Transverse colon (tissue), 4 donors: ENCODE data around the gene KLHL29.

Source experiments
- EP300 ChIP-seq: sonication (generic); formaldehyde crosslinking; IDR thresholded peaks from one replicate; pipeline ENCODE4 v1.6.1; 2017; ENCODE audit warnings: antibody characterized with exemption, low read depth
- POLR2A ChIP-seq: fragments of 450-650 bp; IDR thresholded peaks from one replicate; pipeline ENCODE4 v1.6.1; 2016; ENCODE audit warnings: antibody characterized with exemption, mild to moderate bottlenecking, moderate library complexity
- POLR2AphosphoS5 ChIP-seq, 3 donors: sonication (generic); formaldehyde crosslinking; IDR thresholded peaks; one replicate each; pipeline ENCODE4 v1.6.1; 2016; ENCODE audit warnings: antibody characterized with exemption in 3 of 3
- TF ChIP-seq, protein P1 (sequence below), 5 experiments: fragments of 200-600 bp in 3 of 5; fragments of 450-650 bp in 2 of 5; sonication (generic) in 3 of 5; IDR thresholded peaks; 1 replicate in 2 of 5; 2 replicates in 3 of 5; pipeline ENCODE4 v1.5.1; 2016 to 2017; ENCODE audit warnings: antibody characterized with exemption in 5 of 5, inconsistent platforms in 3 of 5, mild to moderate bottlenecking in 2 of 5, moderate library complexity in 1 of 5

DNA sequence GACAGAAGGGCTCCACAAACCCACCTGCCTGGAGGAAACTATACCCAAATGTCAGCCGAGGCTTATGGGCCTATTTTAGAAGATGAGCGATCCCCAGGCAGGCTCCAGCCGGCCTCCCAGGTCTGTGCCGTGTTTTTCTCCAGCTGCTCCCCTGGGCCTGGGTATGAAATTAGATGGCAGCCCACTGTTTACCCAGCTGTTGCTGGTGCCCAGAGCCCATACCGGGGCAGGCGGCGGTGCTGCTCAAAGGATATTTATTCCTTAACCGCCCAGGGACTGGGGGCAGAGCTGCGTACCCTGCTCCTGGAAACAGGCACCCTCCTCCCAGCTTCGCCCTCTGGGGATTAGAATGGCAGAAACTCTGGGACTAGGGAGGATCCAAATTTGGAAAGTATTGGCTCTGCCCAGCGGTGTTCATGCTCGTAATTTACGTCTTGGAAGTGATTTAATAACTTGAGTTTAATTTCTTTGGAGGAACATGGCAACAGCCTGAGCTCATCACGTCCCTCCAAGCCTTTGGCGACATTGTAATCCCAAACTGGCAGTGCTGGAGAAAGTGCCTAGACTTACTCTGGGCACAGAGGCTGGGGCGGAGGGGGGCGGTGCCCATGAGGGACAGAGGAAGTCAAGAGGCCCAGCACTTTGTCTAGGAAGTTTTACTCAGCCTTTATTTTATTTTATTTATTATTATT is 199.2 kb downstream of the KLHL29 start:
- TF ChIP-seq EP300 (no peak), POLR2A (no peak), POLR2AphosphoS5 (IDR thresholded peaks at IDR 0.05) (peak in 2 of 3 donors; percentile 12 to 17)
- TF ChIP-seq, protein P1, sequence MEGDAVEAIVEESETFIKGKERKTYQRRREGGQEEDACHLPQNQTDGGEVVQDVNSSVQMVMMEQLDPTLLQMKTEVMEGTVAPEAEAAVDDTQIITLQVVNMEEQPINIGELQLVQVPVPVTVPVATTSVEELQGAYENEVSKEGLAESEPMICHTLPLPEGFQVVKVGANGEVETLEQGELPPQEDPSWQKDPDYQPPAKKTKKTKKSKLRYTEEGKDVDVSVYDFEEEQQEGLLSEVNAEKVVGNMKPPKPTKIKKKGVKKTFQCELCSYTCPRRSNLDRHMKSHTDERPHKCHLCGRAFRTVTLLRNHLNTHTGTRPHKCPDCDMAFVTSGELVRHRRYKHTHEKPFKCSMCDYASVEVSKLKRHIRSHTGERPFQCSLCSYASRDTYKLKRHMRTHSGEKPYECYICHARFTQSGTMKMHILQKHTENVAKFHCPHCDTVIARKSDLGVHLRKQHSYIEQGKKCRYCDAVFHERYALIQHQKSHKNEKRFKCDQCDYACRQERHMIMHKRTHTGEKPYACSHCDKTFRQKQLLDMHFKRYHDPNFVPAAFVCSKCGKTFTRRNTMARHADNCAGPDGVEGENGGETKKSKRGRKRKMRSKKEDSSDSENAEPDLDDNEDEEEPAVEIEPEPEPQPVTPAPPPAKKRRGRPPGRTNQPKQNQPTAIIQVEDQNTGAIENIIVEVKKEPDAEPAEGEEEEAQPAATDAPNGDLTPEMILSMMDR (IDR thresholded peaks at IDR 0.05): no peak
